DND-41 (cell line): Measurements from ENCODE around the gene DENND4B.
"Not testable (repeated sequence)": the region's sequence is repeated elsewhere in the genome, so short reads cannot be mapped to it uniquely, and the experiment has no call there.

ENCODE experiments used
- EZH2 ChIP-seq: IDR thresholded peaks from 3 replicates; pipeline ENCODE4 v1.6.1; 2012; ENCODE audit warnings: borderline replicate concordance, low read depth, mild to moderate bottlenecking, moderate library complexity, low read length, inconsistent platforms; ENCODE audit not compliant: severe bottlenecking
- TF ChIP-seq, protein P1 (sequence below): IDR thresholded peaks from 2 replicates; pipeline ENCODE4 v1.5.1; 2012; ENCODE audit warnings: borderline replicate concordance, low read length, moderate library complexity, mild to moderate bottlenecking; ENCODE audit not compliant: poor library complexity, severe bottlenecking; ENCODE audit errors: extremely low read depth

DNA sequence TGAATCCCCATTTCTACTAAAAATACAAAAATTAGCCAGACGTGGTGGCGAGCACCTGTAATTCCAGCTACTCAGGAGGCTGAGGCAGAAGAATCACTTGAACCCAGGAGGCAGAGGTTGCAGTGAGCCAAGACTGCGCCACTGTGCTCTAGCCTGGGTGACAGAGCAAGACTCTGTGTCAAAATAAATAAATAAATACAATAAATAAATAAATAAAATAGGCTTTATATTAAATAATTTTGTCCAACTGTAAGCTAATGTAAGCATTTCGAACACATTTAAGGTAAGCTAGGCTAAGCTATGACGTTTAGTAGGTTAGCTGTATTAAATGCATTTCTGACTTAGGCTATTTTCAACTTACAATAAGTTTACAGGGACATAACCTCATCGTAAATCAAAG lies 36.0 kb downstream of the DENND4B start:
- TF ChIP-seq, protein P1, sequence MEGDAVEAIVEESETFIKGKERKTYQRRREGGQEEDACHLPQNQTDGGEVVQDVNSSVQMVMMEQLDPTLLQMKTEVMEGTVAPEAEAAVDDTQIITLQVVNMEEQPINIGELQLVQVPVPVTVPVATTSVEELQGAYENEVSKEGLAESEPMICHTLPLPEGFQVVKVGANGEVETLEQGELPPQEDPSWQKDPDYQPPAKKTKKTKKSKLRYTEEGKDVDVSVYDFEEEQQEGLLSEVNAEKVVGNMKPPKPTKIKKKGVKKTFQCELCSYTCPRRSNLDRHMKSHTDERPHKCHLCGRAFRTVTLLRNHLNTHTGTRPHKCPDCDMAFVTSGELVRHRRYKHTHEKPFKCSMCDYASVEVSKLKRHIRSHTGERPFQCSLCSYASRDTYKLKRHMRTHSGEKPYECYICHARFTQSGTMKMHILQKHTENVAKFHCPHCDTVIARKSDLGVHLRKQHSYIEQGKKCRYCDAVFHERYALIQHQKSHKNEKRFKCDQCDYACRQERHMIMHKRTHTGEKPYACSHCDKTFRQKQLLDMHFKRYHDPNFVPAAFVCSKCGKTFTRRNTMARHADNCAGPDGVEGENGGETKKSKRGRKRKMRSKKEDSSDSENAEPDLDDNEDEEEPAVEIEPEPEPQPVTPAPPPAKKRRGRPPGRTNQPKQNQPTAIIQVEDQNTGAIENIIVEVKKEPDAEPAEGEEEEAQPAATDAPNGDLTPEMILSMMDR = not testable (repeated sequence)
- TF ChIP-seq EZH2 = not testable (repeated sequence)
